ENCODE measurements around the gene SIPA1L3. TPM values are rescaled to one million over a fixed set of nuclear protein-coding genes. Genes with fewer than 3 reads are reported as not detected.

The SIPA1L3 gene
- total RNA-seq, 1 donor from 2014 or later: 26.9 TPM

DNA sequence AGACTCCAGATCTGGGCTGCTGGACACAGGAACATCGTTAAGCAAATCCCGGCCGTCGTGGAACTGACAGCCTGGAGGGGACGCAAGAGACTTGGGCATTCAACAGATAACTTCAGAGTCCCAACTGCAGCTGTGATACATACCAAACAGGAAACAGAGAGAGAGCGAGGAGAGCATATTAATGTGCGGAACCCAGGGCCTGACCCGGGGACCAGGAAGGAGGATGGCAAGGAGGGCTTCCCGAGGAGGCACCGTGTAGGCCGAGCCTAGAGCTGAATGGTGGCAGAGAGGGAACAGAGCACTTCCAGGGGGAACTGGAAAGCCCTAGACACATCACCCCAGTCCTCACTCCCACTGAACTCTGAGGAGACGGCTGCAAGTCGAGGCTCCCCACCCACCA is 68.1 kb downstream of the SIPA1L3 start:
- Histone ChIP-seq H3K4me2 (ENCODE audit: low read length) (no peak overlapping the region), H3K27me3 (ENCODE audit: insufficient read depth, low read length) (no peaks in the 10 kb centered on the region), H3K79me2 (ENCODE audit: insufficient read depth, low read length) (peaks cover 86% of the 10 kb centered on the region), H2AFZ (ENCODE audit: low read depth, low read length) (no peak overlapping the region), H3K27ac (ENCODE audit: low read depth, low read length) (no peak overlapping the region), H3K9me3 (ENCODE audit: insufficient read depth, low read depth, low read length) (no peaks in the 10 kb centered on the region), H3K36me3 (ENCODE audit: insufficient read depth, low read length) (no peaks in the 10 kb centered on the region), H4K20me1 (ENCODE audit: insufficient read depth, low read length) (no peaks in the 10 kb centered on the region), H3K9ac (ENCODE audit: low read length) (no peak overlapping the region), H3K4me3 (ENCODE audit: insufficient read depth, low read depth, low read length) (no peak overlapping the region), H3K4me1 (ENCODE audit: insufficient read depth, low read length) (peaks cover 16% of the 10 kb centered on the region)
- TF ChIP-seq, protein P1, sequence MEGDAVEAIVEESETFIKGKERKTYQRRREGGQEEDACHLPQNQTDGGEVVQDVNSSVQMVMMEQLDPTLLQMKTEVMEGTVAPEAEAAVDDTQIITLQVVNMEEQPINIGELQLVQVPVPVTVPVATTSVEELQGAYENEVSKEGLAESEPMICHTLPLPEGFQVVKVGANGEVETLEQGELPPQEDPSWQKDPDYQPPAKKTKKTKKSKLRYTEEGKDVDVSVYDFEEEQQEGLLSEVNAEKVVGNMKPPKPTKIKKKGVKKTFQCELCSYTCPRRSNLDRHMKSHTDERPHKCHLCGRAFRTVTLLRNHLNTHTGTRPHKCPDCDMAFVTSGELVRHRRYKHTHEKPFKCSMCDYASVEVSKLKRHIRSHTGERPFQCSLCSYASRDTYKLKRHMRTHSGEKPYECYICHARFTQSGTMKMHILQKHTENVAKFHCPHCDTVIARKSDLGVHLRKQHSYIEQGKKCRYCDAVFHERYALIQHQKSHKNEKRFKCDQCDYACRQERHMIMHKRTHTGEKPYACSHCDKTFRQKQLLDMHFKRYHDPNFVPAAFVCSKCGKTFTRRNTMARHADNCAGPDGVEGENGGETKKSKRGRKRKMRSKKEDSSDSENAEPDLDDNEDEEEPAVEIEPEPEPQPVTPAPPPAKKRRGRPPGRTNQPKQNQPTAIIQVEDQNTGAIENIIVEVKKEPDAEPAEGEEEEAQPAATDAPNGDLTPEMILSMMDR (IDR thresholded peaks at IDR 0.05; ENCODE audit: insufficient read depth, low read depth, low read length): no peak
- TF ChIP-seq EZH2 (IDR thresholded peaks at IDR 0.05; ENCODE audit: insufficient read depth, low read length): no peak
- no peaks in the 10 kb centered on the region for H3K27me3 Mint-ChIP-seq (ENCODE audit: low read depth, unreplicated experiment)
- no peak overlapping the region for H3K4me3 Mint-ChIP-seq (ENCODE audit: unreplicated experiment)
- FAIRE-seq (no peak), DNase-seq (ENCODE audit: low read depth) (no peak)
- peaks cover 14% of the 10 kb centered on the region for H3K4me1 Mint-ChIP-seq (ENCODE audit: low read depth, unreplicated experiment)
- peaks cover 8% of the 10 kb centered on the region for H3K9me3 Mint-ChIP-seq (ENCODE audit: unreplicated experiment)
- H3K27ac Mint-ChIP-seq (ENCODE audit: unreplicated experiment): no peak overlapping the region
- peaks cover 14% of the 10 kb centered on the region for H3K36me3 Mint-ChIP-seq (ENCODE audit: low read depth, unreplicated experiment)

DNA sequence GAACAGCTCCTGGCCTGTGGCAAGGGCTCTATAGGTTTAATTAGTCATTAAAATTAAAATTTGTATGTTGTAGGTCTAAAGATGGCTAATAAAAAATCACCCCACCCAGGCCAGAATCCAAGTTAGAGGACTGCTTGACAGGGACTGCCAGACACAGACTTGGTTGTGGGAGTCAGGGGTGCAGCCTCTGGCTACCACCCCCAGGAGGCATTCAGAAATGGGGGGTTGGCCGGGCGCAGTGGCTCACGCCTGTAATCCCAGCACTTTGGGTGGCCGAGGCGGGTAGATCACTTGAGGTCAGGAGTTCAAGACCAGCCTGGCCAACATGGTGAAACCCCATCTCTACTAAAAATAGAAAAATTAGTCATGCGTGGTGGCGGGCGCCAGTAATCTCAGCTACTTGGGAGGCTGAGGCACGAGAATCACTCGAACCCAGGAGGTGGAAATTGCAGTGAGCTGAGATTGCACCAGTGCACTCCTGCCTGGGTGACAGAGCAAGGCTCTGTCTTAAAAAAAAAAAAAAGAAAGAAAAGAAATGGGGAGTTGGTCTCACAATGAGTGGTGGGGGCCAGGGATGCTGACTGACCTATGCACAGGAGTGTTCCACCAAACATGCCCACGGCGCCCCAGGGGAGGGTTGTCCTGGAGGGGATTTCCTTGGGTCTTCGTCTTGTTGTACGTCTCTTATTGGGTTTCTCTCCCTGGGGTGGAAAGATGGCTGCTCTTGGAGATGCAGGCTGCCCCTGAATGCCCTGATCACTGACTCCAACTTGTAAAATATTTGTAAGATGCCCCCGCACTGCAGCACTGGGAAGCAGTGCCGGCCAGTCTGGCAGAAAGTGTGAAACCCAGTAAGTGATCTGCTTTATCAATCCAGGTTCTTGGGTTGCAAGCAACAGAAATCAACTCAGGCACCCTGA is 68.8 kb downstream of the SIPA1L3 start:
- H3K27ac ChIP-seq (ENCODE audit: low read depth, low read length): no peak overlapping the region
- H3K4me1 Mint-ChIP-seq (ENCODE audit: low read depth, unreplicated experiment): peaks cover 20% of the 10 kb centered on the region
- no peak overlapping the region for H3K27ac Mint-ChIP-seq (ENCODE audit: unreplicated experiment)
- FAIRE-seq: no peak
- H3K4me3 ChIP-seq (ENCODE audit: insufficient read depth, low read depth, low read length): no peak overlapping the region
- no peak for DNase-seq (ENCODE audit: low read depth)
- H4K20me1 ChIP-seq (ENCODE audit: insufficient read depth, low read length): no peaks in the 10 kb centered on the region
- no peaks in the 10 kb centered on the region for H3K27me3 ChIP-seq (ENCODE audit: insufficient read depth, low read length)
- peaks cover 12% of the 10 kb centered on the region for H3K36me3 Mint-ChIP-seq (ENCODE audit: low read depth, unreplicated experiment)
- H3K4me2 ChIP-seq (ENCODE audit: low read length): no peak overlapping the region
- H2AFZ ChIP-seq (ENCODE audit: low read depth, low read length): no peak overlapping the region
- H3K9me3 Mint-ChIP-seq (ENCODE audit: unreplicated experiment): peaks cover 8% of the 10 kb centered on the region
- no peak overlapping the region for H3K4me3 Mint-ChIP-seq (ENCODE audit: unreplicated experiment)
- H3K27me3 Mint-ChIP-seq (ENCODE audit: low read depth, unreplicated experiment): no peaks in the 10 kb centered on the region
- H3K9me3 ChIP-seq (ENCODE audit: insufficient read depth, low read depth, low read length): no peaks in the 10 kb centered on the region
- no peaks in the 10 kb centered on the region for H3K36me3 ChIP-seq (ENCODE audit: insufficient read depth, low read length)
- H3K9ac ChIP-seq (ENCODE audit: low read length): no peak overlapping the region
- peaks cover 16% of the 10 kb centered on the region for H3K4me1 ChIP-seq (ENCODE audit: insufficient read depth, low read length)
- H3K79me2 ChIP-seq (ENCODE audit: insufficient read depth, low read length): peaks cover 86% of the 10 kb centered on the region
- no peak for TF ChIP-seq EZH2 (IDR thresholded peaks at IDR 0.05; ENCODE audit: insufficient read depth, low read length)
- TF ChIP-seq, protein P1 (IDR thresholded peaks at IDR 0.05; ENCODE audit: insufficient read depth, low read depth, low read length): no peak

DNA sequence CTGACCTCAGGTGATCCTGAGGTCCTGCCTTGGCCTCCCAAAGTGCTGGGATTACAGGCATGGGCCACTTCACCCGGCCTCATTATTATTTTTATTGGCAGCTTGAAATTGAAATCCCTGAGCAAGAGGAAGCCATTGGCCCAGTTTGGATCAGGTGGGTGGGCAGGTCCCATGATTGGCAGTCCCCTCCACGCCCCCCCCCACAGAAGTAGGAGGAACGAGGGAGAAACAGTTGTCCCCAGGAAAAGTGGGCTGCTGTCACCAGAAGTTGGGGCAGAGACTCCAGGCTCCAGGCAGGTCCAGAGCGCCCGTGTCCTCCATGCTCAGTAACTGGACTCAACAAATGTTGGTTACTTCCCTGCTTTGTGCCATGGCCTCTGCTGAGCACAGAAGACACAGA is 70.4 kb downstream of the SIPA1L3 start:
- Histone ChIP-seq H3K9ac (ENCODE audit: low read length) (peak overlapping the region; percentile 73), H3K4me3 (ENCODE audit: insufficient read depth, low read depth, low read length) (no peak overlapping the region), H3K4me2 (ENCODE audit: low read length) (peak overlapping the region; percentile 40), H3K27ac (ENCODE audit: low read depth, low read length) (peak overlapping the region; percentile 95), H3K79me2 (ENCODE audit: insufficient read depth, low read length) (peaks cover 89% of the 10 kb centered on the region), H3K9me3 (ENCODE audit: insufficient read depth, low read depth, low read length) (no peaks in the 10 kb centered on the region), H3K4me1 (ENCODE audit: insufficient read depth, low read length) (peaks cover 16% of the 10 kb centered on the region), H2AFZ (ENCODE audit: low read depth, low read length) (no peak overlapping the region), H4K20me1 (ENCODE audit: insufficient read depth, low read length) (no peaks in the 10 kb centered on the region), H3K36me3 (ENCODE audit: insufficient read depth, low read length) (no peaks in the 10 kb centered on the region), H3K27me3 (ENCODE audit: insufficient read depth, low read length) (no peaks in the 10 kb centered on the region)
- DNase-seq (ENCODE audit: low read depth) (no peak), FAIRE-seq (no peak)
- Mint-ChIP-seq H3K9me3 (ENCODE audit: unreplicated experiment) (peaks cover 2% of the 10 kb centered on the region), H3K36me3 (ENCODE audit: low read depth, unreplicated experiment) (peaks cover 7% of the 10 kb centered on the region), H3K4me3 (ENCODE audit: unreplicated experiment) (no peak overlapping the region), H3K27ac (ENCODE audit: unreplicated experiment) (peak overlapping the region; percentile 79), H3K4me1 (ENCODE audit: low read depth, unreplicated experiment) (peaks cover 27% of the 10 kb centered on the region), H3K27me3 (ENCODE audit: low read depth, unreplicated experiment) (no peaks in the 10 kb centered on the region)
- TF ChIP-seq EZH2 (IDR thresholded peaks at IDR 0.05; ENCODE audit: insufficient read depth, low read length): no peak
- TF ChIP-seq, protein P1 (IDR thresholded peaks at IDR 0.05; ENCODE audit: insufficient read depth, low read depth, low read length): no peak
